GM23248 (cell line): ENCODE measurements around the gene CNST. TPM values are rescaled to one million over a fixed set of nuclear protein-coding genes. Genes with fewer than 3 reads are reported as not detected.
"Not testable (repeated sequence)": the region's sequence is repeated elsewhere in the genome, so short reads cannot be mapped to it uniquely, and the experiment has no call there.

Experiments
- DNase-seq: peaks from one replicate; pipeline ENCODE4 v3.0.0-alpha.2; 2015
- H2AFZ ChIP-seq: fragments of 200-600 bp; sonication (generic); 2 replicates; pipeline ENCODE4 v1.6.1; 2016; ENCODE audit warnings: antibody characterized with exemption
- H3F3A ChIP-seq: fragments of 200-600 bp; sonication (generic); 2 replicates; pipeline ENCODE4 v1.6.1; 2016; ENCODE audit warnings: mild to moderate bottlenecking, antibody characterized with exemption, mixed run types; ENCODE audit not compliant: insufficient read depth
- H3K27ac ChIP-seq: fragments of 200-600 bp; sonication (generic); 2 replicates; pipeline ENCODE4 v1.5.1; 2016; ENCODE audit warnings: mild to moderate bottlenecking
- H3K27me3 ChIP-seq: fragments of 200-600 bp; sonication (generic); replicated peaks from 2 replicates; pipeline ENCODE4 v1.6.1; 2016; ENCODE audit warnings: mild to moderate bottlenecking; ENCODE audit not compliant: insufficient read depth
- H3K36me3 ChIP-seq: fragments of 200-600 bp; sonication (generic); 2 replicates; pipeline ENCODE4 v1.6.1; 2016; ENCODE audit warnings: low read depth, mild to moderate bottlenecking
- H3K4me1 ChIP-seq: fragments of 200-600 bp; sonication (generic); 2 replicates; pipeline ENCODE4 v1.6.1; 2016; ENCODE audit warnings: mild to moderate bottlenecking; ENCODE audit not compliant: insufficient read depth
- H3K4me2 ChIP-seq: fragments of 200-600 bp; sonication (generic); one replicate; pipeline ENCODE4 v1.6.1; 2016; ENCODE audit warnings: mild to moderate bottlenecking; ENCODE audit not compliant: unreplicated experiment
- H3K4me3 ChIP-seq: fragments of 200-600 bp; sonication (generic); 2 replicates; pipeline ENCODE4 v1.5.1; 2016; ENCODE audit warnings: mild to moderate bottlenecking
- H3K79me2 ChIP-seq: fragments of 200-600 bp; sonication (generic); 2 replicates; pipeline ENCODE4 v1.6.1; 2016; ENCODE audit warnings: mild to moderate bottlenecking; ENCODE audit not compliant: insufficient read depth
- H3K9ac ChIP-seq: fragments of 200-600 bp; sonication (generic); 2 replicates; pipeline ENCODE4 v1.6.1; 2016; ENCODE audit warnings: mild to moderate bottlenecking
- H3K9me2 ChIP-seq: fragments of 200-600 bp; sonication (generic); 2 replicates; pipeline ENCODE4 v1.6.1; 2016; ENCODE audit warnings: mixed run types, mild to moderate bottlenecking, moderate library complexity; ENCODE audit not compliant: insufficient read depth
- H3K9me3 ChIP-seq: fragments of 200-600 bp; sonication (generic); one replicate; pipeline ENCODE4 v1.6.1; 2017; ENCODE audit warnings: low read depth
- H4K20me1 ChIP-seq: fragments of 200-600 bp; sonication (generic); 2 replicates; pipeline ENCODE4 v1.6.0; 2016; ENCODE audit not compliant: insufficient read depth
- EZH2 ChIP-seq: fragments of 200-600 bp; sonication (generic); IDR thresholded peaks from 2 replicates; pipeline ENCODE4 v1.6.1; 2018; ENCODE audit warnings: antibody characterized with exemption, mild to moderate bottlenecking; ENCODE audit not compliant: insufficient read depth, poor library complexity, severe bottlenecking
- EZH2phosphoT487 ChIP-seq: fragments of 200-600 bp; sonication (generic); IDR thresholded peaks from 2 replicates; pipeline ENCODE4 v1.6.1; 2018; ENCODE audit warnings: antibody characterized with exemption, moderate library complexity, mild to moderate bottlenecking, low read depth; ENCODE audit not compliant: insufficient read depth
- WGBS, 2 experiments: methylation state at CpG; one replicate each; pipeline ENCODE4 v1.1.6; 2015 to 2017; ENCODE audit warnings: low lambda C conversion rate in 2 of 2, low coverage in 1 of 2; ENCODE audit errors: missing lambda C conversion rate in 2 of 2; 5-methylcytosine and 5-hydroxymethylcytosine counted together
- in situ Hi-C: fragments of 300-500 bp; cut with MboI; formaldehyde crosslinking; loops from 2 replicates; pipeline ENCODE4 v1.15.0; 2020
- polyA plus RNA-seq: library from polyadenylated mRNA; unstranded; fragments of >200 nt; fragmentation: Nextera tagmentation; extraction: Ambion mirVana; gene quantifications from 2 replicates; pipeline ENCODE4 v1.2.1, GENCODE V29; 2016
- small RNA-seq: library from RNA; depleted of rRNA; stranded (forward); fragments of <200 nt; gene quantifications from one replicate; pipeline ENCODE3, GENCODE V24; 2014; ENCODE audit warnings: low read depth, low replicate concordance
- total RNA-seq: library from RNA; depleted of rRNA; stranded (reverse); fragments of >200 nt; shearing (Covaris generic); gene quantifications from 2 replicates; pipeline ENCODE4 v1.2.3, GENCODE V29; 2014; rRNA removed

CNST gene
- total and polyA plus RNA-seq, 2 experiments from 2014 or later: 33.5 to 41.7 TPM

GRCh38 chr1:246708166-246708565, 141.9 kb downstream of the CNST start:
- H3F3A ChIP-seq: peaks cover 13% of the 10 kb centered on the region; the same call in 1 of the 2 replicates
- no peaks in the 10 kb centered on the region for H3K79me2 ChIP-seq
- H3K9me2 ChIP-seq: no peaks in the 10 kb centered on the region
- no peak overlapping the region for H2AFZ ChIP-seq
- H3K4me1 ChIP-seq: peaks cover 26% of the 10 kb centered on the region
- no peaks in the 10 kb centered on the region; the same call in 1 of the 2 replicates for H3K27me3 ChIP-seq
- H3K4me3 ChIP-seq: no peak overlapping the region
- TF ChIP-seq EZH2phosphoT487 (no peak), EZH2 (no peak)
- no peaks in the 10 kb centered on the region for H3K36me3 ChIP-seq
- in situ Hi-C loops: no loop called here
- no peak overlapping the region for H3K27ac ChIP-seq
- peak; percentile 25 for DNase-seq
- H3K9me3 ChIP-seq: no peaks in the 10 kb centered on the region
- 87 to 88% methylated on average over 6 of the region's 6 CpGs for WGBS, 2 experiments
- H3K4me2 ChIP-seq: no peak overlapping the region
- H3K9ac ChIP-seq: no peak overlapping the region
- H4K20me1 ChIP-seq: no peaks in the 10 kb centered on the region

GRCh38 chr1:246709196-246709595, 142.9 kb downstream of the CNST start:
- WGBS, 2 experiments: 84% methylated on average over 4 of the region's 4 CpGs
- Histone ChIP-seq H3F3A (peaks cover 13% of the 10 kb centered on the region; the same call in 1 of the 2 replicates), H3K79me2 (no peaks in the 10 kb centered on the region), H3K4me1 (peaks cover 26% of the 10 kb centered on the region), H2AFZ (no peak overlapping the region), H3K36me3 (no peaks in the 10 kb centered on the region), H3K4me3 (no peak overlapping the region), H3K9me3 (no peaks in the 10 kb centered on the region), H3K4me2 (no peak overlapping the region), H3K9ac (no peak overlapping the region), H3K27ac (no peak overlapping the region), H3K27me3 (no peaks in the 10 kb centered on the region; the same call in 1 of the 2 replicates), H4K20me1 (no peaks in the 10 kb centered on the region), H3K9me2 (no peaks in the 10 kb centered on the region)
- in situ Hi-C loops: no loop called here
- no peak for TF ChIP-seq EZH2
- no peak for TF ChIP-seq EZH2phosphoT487
- DNase-seq: no peak

- H3K9me3 ChIP-seq: no peaks in the 10 kb centered on the region
- H3K4me1 ChIP-seq: peaks cover 20% of the 10 kb centered on the region
- no peaks in the 10 kb centered on the region for H4K20me1 ChIP-seq
- H2AFZ ChIP-seq: no peak overlapping the region
- H3K4me2 ChIP-seq: no peak overlapping the region
- no peaks in the 10 kb centered on the region for H3K9me2 ChIP-seq
- TF ChIP-seq EZH2 (no peak), EZH2phosphoT487 (no peak)
- no peak overlapping the region for H3K9ac ChIP-seq
- 36 to 39% methylated on average over 2 of the region's 2 CpGs for WGBS, 2 experiments
- H3K27ac ChIP-seq: no peak overlapping the region
- DNase-seq: no peak
- H3K27me3 ChIP-seq: no peaks in the 10 kb centered on the region; the same call in 1 of the 2 replicates
- in situ Hi-C loops: no loop called here
- H3K36me3 ChIP-seq: no peaks in the 10 kb centered on the region
- no peak overlapping the region for H3K4me3 ChIP-seq
- H3K79me2 ChIP-seq: no peaks in the 10 kb centered on the region
- H3F3A ChIP-seq: peaks cover 8% of the 10 kb centered on the region; the same call in 1 of the 2 replicates
Observed at GRCh38 chr1:246709835-246710234, 143.6 kb downstream of the CNST start.

- H3K4me2 ChIP-seq: no peak overlapping the region
- peaks cover 8% of the 10 kb centered on the region for H3K4me1 ChIP-seq
- no peak for TF ChIP-seq EZH2
- no peaks in the 10 kb centered on the region for H3K9me3 ChIP-seq
- H3K27ac ChIP-seq: no peak overlapping the region
- no peaks in the 10 kb centered on the region for H4K20me1 ChIP-seq
- in situ Hi-C loops: no loop called here
- H3K27me3 ChIP-seq: peaks cover 4% of the 10 kb centered on the region; the same call in 1 of the 2 replicates
- 38 to 55% methylated on average over 3 of the region's 3 CpGs for WGBS, 2 experiments
- H3K4me3 ChIP-seq: no peak overlapping the region
- H3K9me2 ChIP-seq: no peaks in the 10 kb centered on the region
- H3K9ac ChIP-seq: no peak overlapping the region
- H3K36me3 ChIP-seq: no peaks in the 10 kb centered on the region
- DNase-seq: no peak
- H2AFZ ChIP-seq: no peak overlapping the region
- H3F3A ChIP-seq: no peaks in the 10 kb centered on the region
- no peaks in the 10 kb centered on the region for H3K79me2 ChIP-seq
Observed at GRCh38 chr1:246711548-246712003, 145.3 kb downstream of the CNST start.

- WGBS, 2 experiments: 81% methylated on average over 5 of the region's 5 CpGs
- H3K4me3 ChIP-seq, DNase-seq, H3K4me2 ChIP-seq, H3K27me3 ChIP-seq, H3F3A ChIP-seq, H2AFZ ChIP-seq, H3K9ac ChIP-seq, H3K79me2 ChIP-seq, H4K20me1 ChIP-seq, H3K27ac ChIP-seq, H3K4me1 ChIP-seq, in situ Hi-C loops, H3K9me3 ChIP-seq, H3K36me3 ChIP-seq, H3K9me2 ChIP-seq: not testable (repeated sequence)
Observed at GRCh38 chr1:246712428-246712827, 146.2 kb downstream of the CNST start.

Small RNAs within 50 kb of the gene (small RNA-seq; reads per million reads assigned to genes)
- gene AL356583.2 (not detected), gene AL591623.2 (not detected)

Other genes with a start within 250 kb of the CNST start
- gene SMYD3, start 59.2 kb upstream of the CNST start, total RNA-seq: 32.1 and 39.1 TPM in 2 replicates
- gene SMYD3, start 59.2 kb upstream of the CNST start, polyA plus RNA-seq: 39.1 and 44.8 TPM in 2 replicates
- 20.6 and 28.8 TPM in 2 replicates for gene TFB2M, start 195 bp upstream of the CNST start, total RNA-seq
- gene TFB2M, start 195 bp upstream of the CNST start, polyA plus RNA-seq: 32.0 and 32.1 TPM in 2 replicates
- gene SCCPDH, start 158.0 kb downstream of the CNST start, total RNA-seq: 26.4 and 36.3 TPM in 2 replicates
- gene SCCPDH, start 158.0 kb downstream of the CNST start, polyA plus RNA-seq: 37.5 and 40.3 TPM in 2 replicates